ENCODE results near the gene SBK2.

The SBK2 gene

GRCh38 chr19:55486043-55486970 is 50.6 kb downstream of the SBK2 start:
- no peak for DNase-seq (ENCODE audit: low read depth)

- no peak for DNase-seq (ENCODE audit: low read depth)
Measured at GRCh38 chr19:55485439-55486011, 51.4 kb downstream of the SBK2 start.

DNA sequence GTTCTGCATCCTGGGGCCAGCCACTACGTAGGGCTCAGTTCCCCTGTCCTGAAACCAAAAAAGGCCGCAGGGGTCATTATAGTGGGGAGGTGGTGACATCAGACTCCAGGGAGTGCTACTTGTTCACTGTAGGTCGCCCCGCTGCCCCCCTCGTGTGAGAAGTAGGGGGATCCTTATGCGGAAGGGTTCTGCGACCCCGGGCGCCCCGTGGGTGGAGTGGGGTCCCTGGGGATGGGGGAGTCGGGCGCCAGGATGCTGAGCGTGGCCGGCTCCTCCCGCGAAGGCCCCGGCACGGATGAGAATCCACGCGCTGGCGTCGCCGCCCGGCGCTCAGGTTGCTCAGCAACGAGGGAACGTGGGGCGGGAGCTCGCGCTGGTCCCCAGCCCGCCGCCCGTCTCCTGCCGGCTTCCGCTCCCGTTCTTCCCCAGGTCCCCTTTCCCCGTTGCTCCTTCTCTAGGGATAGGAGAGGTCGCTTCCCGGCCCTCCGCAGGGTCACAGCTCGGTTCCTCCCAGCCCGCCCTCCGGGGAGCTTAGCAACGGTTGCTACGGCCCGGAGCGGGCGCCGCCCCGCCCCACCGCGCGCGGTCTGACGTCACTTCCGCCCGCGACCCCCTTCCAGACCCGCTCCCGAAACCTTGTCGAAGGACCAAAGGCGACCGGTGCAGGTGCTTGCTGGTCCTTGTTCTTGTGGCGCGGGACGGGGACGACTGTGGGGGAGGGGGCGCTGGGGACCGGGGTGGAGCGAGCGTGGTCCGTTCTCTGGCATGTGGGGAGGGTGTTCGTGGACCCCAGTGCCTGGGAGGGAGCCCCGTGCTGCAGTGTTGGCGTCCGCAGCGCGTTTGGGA is 52.1 kb downstream of the SBK2 start, which contains the start of gene NAT14:
TSS of gene NAT14 (plus strand) at position 596 of the 846 bp plus-strand sequence. CDS start 521 bp downstream, outside the sequence.
- DNase-seq (ENCODE audit: low read depth), result peak; percentile 49

DNA sequence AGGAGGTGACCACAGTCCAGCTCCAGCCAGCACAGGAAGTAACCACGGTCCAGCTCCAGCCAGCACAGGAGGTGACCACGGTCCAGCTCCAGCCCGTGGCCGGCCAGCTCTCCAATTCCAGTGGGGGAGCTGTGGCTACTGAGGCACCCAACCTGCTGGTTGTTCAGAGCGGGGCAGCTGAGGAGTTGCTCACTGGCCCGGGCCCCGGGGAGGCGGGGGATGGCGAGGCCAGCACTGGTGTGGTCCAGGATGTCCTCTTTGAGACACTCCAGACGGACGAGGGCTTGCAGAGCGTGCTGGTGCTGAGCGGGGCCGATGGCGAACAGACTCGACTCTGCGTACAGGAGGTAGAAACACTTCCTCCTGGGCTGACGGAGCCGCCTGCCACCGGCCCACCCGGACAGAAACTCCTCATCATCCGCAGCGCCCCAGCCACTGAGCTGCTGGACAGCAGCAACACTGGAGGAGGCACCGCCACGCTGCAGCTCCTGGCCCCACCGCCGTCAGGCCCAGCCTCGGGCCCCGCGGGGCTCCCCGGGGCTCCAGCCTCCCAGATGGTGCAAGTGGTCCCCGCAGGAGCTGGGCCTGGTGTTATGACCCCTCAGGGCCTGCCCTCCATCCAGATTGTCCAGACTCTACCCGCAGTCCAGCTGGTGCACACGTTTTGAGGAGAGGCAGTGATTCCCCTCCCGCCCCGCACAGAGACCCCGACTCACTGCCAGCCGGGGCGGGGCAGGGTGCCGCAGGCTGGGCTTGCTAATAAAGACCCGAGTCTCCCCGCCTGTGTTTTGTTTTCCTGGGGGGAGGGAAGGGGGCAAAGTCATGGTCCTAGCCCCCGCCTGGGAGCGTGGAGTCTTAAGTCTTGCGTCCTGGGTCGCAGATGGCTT is 53.0 kb downstream of the SBK2 start:
- DNase-seq (ENCODE audit: low read depth), result no peak

DNA sequence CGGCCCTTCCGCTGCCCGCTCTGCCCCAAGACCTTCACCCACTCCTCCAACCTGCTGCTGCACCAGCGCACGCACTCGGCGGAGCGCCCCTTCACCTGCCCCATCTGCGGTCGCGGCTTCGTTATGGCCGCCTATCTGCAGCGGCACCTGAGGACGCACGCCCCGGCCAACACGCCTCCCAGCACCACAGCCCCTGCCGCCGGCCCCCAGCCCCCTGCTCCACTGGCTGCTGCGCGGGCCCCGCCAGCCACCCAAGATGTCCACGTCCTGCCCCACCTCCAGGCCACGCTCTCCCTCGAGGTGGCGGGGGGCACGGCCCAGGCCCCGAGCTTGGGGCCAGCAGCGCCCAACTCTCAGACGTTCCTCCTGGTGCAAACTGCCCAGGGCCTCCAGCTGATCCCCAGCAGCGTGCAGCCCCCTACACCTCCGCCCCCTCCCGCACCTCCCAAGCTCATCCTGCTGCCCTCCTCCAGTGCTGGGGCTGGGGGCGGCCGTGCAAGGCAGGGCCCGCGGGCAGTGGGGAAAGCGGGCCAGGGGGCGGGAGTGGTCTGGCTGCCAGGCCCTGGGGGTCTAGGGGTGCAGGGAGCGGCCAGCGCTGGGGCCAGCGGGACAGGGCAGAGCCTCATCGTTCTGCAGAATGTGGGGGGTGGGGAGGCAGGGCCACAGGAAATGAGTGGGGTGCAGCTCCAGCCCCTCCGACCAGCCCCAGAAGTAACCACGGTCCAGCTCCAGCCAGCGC is 53.8 kb downstream of the SBK2 start:
- DNase-seq (ENCODE audit: low read depth), result no peak

DNA sequence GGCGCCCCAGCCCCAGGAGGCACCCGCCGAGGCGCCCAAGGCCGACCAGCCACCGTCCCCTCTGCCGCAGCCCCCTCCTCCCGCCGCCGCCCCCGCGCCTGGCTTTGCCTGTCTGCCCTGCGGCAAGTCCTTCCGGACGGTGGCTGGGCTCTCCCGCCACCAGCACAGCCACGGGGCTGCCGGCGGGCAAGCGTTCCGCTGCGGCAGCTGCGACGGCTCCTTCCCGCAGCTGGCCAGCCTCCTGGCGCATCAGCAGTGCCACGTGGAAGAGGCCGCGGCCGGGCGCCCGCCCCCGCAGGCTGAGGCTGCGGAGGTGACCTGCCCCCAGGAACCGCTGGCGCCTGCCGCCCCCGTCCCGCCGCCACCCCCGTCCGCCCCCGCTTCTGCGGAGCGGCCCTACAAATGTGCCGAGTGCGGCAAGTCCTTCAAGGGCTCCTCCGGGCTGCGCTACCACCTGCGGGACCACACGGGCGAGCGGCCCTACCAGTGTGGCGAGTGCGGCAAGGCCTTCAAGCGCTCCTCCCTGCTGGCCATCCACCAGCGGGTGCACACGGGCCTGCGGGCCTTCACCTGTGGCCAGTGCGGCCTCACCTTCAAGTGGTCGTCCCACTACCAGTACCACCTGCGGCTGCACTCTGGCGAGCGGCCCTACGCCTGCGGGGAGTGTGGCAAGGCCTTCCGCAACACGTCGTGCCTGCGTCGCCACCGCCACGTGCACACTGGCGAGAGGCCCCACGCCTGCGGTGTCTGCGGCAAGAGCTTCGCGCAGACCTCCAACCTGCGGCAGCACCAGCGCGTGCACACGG is 54.6 kb downstream of the SBK2 start:
- no peak for DNase-seq (ENCODE audit: low read depth)

DNA sequence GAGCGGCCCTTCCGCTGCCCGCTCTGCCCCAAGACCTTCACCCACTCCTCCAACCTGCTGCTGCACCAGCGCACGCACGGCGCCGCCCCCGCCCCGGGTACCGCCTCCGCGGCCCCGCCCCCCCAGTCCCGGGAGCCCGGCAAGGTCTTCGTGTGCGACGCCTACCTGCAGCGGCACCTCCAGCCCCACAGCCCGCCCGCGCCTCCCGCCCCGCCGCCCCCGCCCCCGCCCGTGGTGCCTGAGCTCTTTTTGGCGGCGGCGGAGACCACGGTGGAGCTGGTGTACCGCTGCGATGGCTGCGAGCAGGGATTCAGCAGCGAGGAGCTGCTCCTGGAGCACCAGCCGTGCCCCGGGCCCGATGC is 55.2 kb downstream of the SBK2 start:
- DNase-seq (ENCODE audit: low read depth), result no peak

GRCh38 chr19:55481148-55481793 is 55.7 kb downstream of the SBK2 start:
- no peak for DNase-seq (ENCODE audit: low read depth)

GRCh38 chr19:55479451-55480230 is 57.3 kb downstream of the SBK2 start:
- DNase-seq (ENCODE audit: low read depth), result no peak

DNA sequence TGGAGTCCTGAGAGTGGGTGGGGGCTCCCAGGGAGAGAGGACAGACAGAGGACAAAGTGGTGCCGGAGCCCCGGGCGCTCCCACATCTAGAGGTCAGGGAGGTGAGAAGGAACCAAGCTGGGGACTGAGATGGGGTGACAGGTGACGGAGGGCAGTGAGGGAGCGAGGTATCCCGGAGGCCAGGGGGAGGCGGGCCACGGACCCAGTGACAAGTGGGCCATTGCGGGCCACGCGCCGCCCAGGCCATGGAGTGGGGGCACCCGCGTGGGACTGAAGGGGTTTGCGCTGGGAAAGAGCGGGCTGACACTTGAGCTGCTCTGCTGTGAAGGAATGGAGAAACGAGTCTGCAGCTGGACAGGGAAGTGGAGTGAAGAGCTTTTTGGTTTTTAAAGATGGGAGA is 57.9 kb downstream of the SBK2 start:
- no peak for DNase-seq (ENCODE audit: low read depth)
